ENCODE data around the gene GPRC5D. TPM values are rescaled to one million over a fixed set of nuclear protein-coding genes. Genes with fewer than 3 reads are reported as not detected.

Gene GPRC5D
- total RNA-seq, 2 experiments from 2014 or later: 0.46 TPM; not detected in 1

DNA sequence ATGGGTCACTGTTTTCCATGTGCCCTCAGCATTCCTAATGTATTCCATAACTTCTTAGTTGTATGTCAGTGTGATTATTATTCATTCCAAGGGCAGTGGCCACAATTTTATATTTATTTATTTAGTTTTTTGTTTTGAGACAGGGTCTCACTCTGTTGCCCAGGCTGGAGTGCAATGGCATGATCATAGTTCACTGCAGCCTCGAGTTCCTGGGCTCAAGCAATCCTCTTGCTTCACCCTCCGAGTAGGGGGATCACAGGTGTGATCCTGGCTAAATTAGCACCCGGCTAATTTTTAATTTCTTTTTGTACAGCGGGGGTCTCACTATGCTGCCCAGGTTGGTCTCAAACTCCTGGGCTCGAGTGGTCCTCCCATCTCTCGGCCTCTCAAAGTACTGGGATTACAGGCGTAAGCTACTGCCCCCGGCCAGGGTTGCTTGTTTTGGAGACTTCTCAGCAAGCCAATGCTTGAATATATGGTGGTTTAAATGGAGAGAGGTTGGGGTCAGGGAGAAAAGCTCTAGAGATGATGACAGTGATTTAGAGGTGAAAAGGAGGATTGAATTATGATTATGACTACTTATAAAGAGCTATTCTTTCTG, 53.0 kb downstream of the GPRC5D start:
- Mint-ChIP-seq H3K9me3 (no peaks in the 10 kb centered on the region), H3K4me3 (no peak overlapping the region), H3K27me3 (peaks cover 15% of the 10 kb centered on the region), H3K36me3 (no peaks in the 10 kb centered on the region), H3K4me1 (ENCODE audit: low read depth) (peaks cover 19% of the 10 kb centered on the region), H3K27ac (peak overlapping the region; percentile 46)
- no peak for DNase-seq
- ChIA-PET CTCF (interaction anchor here (1.2 kb wide), 2 partner anchors 60 to 85 kb away, joined by 3 to 4 read pairs; no protein-coding TSS in a partner anchor), POLR2A (interaction anchor here (0.8 to 1.3 kb wide), 2 partner anchors 90 to 297 kb away, joined by 3 read pairs; partner anchors contain the start of gene EMP1)
- intact Hi-C loops (cut with micrococcal nuclease): loop anchor here (1.0 to 10.0 kb wide), 8 partner anchors 62 to 312 kb away; partner anchors contain the start of genes EMP1 and GSG1

DNA sequence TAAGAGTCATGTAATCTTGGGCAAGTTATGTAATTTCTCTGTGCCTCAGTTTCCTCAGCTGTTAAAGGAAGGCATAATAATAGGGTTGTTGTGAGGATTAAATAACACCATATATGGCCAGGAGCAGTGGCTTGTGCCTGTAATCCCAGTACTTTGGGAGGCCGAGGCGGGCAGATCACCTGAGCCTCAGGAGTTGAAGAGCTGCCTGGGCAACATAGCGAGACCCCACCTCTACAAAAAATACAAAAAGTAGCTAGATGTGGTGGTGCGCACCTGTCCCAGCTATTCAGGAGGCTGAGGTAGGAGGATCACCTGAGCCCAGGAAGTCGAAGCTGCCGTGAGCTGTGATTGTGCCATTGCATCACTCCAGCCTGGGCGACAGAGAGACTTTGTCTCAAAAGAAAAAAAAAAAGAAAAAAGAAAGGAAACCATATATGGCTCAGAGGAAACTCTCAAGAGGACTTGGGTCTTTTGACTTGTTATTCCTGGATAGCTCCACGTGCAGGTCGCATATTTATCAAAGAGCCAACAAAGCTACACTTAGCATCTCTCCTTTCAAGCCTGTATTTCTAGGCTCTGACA, 53.7 kb downstream of the GPRC5D start:
- Mint-ChIP-seq H3K4me1 (ENCODE audit: low read depth) (peaks cover 19% of the 10 kb centered on the region), H3K36me3 (no peaks in the 10 kb centered on the region), H3K9me3 (no peaks in the 10 kb centered on the region), H3K27me3 (peaks cover 17% of the 10 kb centered on the region), H3K4me3 (no peak overlapping the region), H3K27ac (no peak overlapping the region)
- intact Hi-C loops (cut with micrococcal nuclease): loop anchor here (2.0 to 10.0 kb wide), 2 partner anchors 109 to 173 kb away; no protein-coding TSS in a partner anchor
- no peak for DNase-seq
- ChIA-PET CTCF (interaction anchor here (2.7 kb wide), 1 partner anchor 61 kb away, joined by 12 read pairs; no protein-coding TSS in a partner anchor), POLR2A (interaction anchor here (0.6 kb wide), 1 partner anchor 101 kb away, joined by 3 read pairs; no protein-coding TSS in a partner anchor)

DNA sequence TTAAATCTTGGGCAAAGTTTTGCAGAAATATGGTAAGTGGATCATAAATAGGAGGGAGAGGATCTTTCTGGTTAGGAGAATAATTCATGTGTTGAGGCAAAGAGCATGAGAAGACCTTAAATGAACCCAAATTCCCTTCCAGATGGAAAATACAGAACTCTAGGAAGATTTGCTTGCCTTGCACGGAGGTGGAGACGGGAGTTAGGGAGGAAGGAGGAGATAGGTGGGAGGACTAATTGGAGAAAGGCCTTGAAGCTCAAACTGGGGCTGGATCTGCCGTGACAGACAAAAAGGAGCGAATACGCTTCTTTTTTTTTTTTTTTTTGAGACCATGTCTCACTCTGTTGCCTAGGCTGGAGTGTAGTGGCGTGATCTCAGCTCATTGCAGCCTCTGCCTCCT, 54.7 kb downstream of the GPRC5D start:
- DNase-seq: no peak
- POLR2A ChIA-PET: no interaction called here
- H3K4me3 Mint-ChIP-seq: no peak overlapping the region
- CTCF ChIA-PET: interaction anchor here (2.7 kb wide), 1 partner anchor 60 kb away, joined by 12 read pairs; no protein-coding TSS in a partner anchor
- no peak overlapping the region for H3K27ac Mint-ChIP-seq
- no peaks in the 10 kb centered on the region for H3K9me3 Mint-ChIP-seq
- H3K36me3 Mint-ChIP-seq: no peaks in the 10 kb centered on the region
- peaks cover 19% of the 10 kb centered on the region for H3K4me1 Mint-ChIP-seq (ENCODE audit: low read depth)
- intact Hi-C loops (cut with micrococcal nuclease): loop anchor here (10.0 kb wide), 1 partner anchor 173 kb away; no protein-coding TSS in a partner anchor
- peaks cover 25% of the 10 kb centered on the region for H3K27me3 Mint-ChIP-seq

DNA sequence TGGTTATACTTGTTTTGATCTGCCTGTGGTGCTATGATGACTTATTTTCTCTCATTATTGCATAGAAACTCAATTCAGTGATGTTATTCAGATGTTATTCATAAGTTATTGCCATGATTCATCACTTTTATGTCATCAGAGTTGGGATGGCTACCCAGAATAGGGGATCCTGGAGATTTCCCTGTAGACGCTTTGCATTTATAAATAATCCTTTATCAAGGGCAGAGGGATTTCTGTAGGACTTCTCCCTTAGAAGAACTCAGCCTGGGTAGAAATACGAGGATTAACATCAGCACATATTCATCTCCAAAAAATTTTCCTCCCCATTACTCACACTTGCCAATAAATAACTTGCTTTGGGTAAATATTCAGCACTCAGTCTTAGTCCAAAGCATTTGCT, 55.7 kb downstream of the GPRC5D start:
- H3K9me3 Mint-ChIP-seq: no peaks in the 10 kb centered on the region
- H3K27ac Mint-ChIP-seq: no peak overlapping the region
- ChIA-PET CTCF (interaction anchor here (1.0 to 2.7 kb wide), 3 partner anchors 19 to 89 kb away, joined by 3 to 12 read pairs (median 4); no protein-coding TSS in a partner anchor), POLR2A (no interaction called here)
- no peaks in the 10 kb centered on the region for H3K36me3 Mint-ChIP-seq
- DNase-seq: no peak
- H3K4me1 Mint-ChIP-seq (ENCODE audit: low read depth): peaks cover 25% of the 10 kb centered on the region
- intact Hi-C loops (cut with micrococcal nuclease): loop anchor here (10.0 kb wide), 1 partner anchor 171 kb away; no protein-coding TSS in a partner anchor
- H3K4me3 Mint-ChIP-seq: no peak overlapping the region
- peaks cover 29% of the 10 kb centered on the region for H3K27me3 Mint-ChIP-seq

DNA sequence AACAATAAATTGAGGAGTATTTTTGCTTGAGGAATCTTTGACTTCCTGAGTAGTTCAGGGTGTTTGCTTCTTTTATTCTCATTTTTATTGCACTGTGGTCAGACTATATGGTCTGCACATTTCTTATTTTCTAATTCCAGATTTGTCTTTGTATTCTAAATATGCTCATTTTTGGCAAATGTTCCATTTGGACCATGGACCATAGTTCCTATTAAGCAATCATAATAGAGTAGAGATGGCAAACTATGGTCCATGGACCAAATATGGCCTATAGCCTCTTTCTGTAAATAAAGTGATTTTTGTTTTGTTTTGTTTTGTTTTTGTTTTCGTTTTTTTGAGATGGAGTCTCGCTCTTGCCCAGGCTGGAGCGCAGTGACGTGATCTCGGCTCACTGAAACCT, 58.5 kb downstream of the GPRC5D start:
- Mint-ChIP-seq H3K4me1 (ENCODE audit: low read depth) (peaks cover 14% of the 10 kb centered on the region), H3K27me3 (peaks cover 46% of the 10 kb centered on the region), H3K36me3 (no peaks in the 10 kb centered on the region), H3K4me3 (no peak overlapping the region), H3K9me3 (no peaks in the 10 kb centered on the region), H3K27ac (no peak overlapping the region)
- ChIA-PET CTCF (no interaction called here), POLR2A (no interaction called here)
- DNase-seq: no peak
- intact Hi-C loops (cut with micrococcal nuclease): loop anchor here (10.0 kb wide), 1 partner anchor 169 kb away; no protein-coding TSS in a partner anchor

DNA sequence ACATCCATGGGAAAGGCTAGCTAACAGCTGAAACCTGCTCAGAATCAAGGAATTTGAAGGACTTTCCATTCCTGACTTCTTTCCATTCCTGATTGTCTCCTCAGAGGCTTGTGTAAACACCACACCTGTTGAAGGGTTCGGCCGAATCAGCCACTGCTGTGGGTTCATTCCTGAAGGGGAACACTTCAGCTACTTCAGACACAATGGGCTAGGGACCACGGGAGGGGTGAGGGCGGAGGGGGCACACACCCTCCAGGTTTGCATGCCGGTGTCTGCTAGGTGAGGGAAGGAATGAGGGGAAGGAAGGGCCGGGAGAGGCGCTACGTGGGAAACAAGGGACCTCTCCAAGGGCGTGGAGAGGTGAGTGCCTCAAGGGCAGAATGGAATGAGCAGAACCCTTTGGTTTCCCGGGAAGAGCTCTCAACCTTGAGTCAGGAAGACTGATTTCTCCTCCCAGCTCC, 59.3 kb downstream of the GPRC5D start:
- intact Hi-C loops (cut with micrococcal nuclease): loop anchor here (10.0 kb wide), 1 partner anchor 168 kb away; no protein-coding TSS in a partner anchor
- ChIA-PET CTCF (no interaction called here), POLR2A (no interaction called here)
- no peak overlapping the region for H3K27ac Mint-ChIP-seq
- peaks cover 46% of the 10 kb centered on the region for H3K27me3 Mint-ChIP-seq
- H3K4me1 Mint-ChIP-seq (ENCODE audit: low read depth): peaks cover 14% of the 10 kb centered on the region
- DNase-seq: no peak
- no peak overlapping the region for H3K4me3 Mint-ChIP-seq
- no peaks in the 10 kb centered on the region for H3K36me3 Mint-ChIP-seq
- H3K9me3 Mint-ChIP-seq: no peaks in the 10 kb centered on the region

DNA sequence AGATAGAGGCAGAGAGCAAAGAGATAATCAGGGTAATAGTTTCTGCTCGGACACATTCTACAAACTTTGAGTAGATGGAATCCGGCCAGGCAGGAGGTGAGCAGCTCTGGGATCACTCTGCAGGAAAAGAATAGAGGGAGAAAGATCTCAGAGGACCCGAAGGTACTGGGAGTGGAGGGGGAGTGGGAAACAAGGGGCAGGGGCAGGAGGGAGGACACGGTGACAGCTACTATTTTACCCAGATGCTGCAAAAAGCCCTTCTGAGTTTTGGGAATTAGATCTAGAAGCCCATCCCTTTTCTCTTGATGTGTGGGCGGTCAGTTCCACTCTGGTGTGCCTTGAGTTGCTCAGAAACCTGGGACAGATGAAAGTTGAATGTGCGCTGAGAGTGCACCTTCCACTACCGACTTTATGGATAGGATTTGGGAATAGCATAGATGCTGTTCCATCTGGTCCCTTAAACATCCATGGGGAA, 60.1 kb downstream of the GPRC5D start:
- CTCF ChIA-PET: interaction anchor here (1.4 kb wide), 1 partner anchor 22 kb away, joined by 4 read pairs; no protein-coding TSS in a partner anchor
- POLR2A ChIA-PET: interaction anchor here (0.5 kb wide), 1 partner anchor 195 kb away, joined by 3 read pairs; no protein-coding TSS in a partner anchor
- no peaks in the 10 kb centered on the region for H3K9me3 Mint-ChIP-seq

DNA sequence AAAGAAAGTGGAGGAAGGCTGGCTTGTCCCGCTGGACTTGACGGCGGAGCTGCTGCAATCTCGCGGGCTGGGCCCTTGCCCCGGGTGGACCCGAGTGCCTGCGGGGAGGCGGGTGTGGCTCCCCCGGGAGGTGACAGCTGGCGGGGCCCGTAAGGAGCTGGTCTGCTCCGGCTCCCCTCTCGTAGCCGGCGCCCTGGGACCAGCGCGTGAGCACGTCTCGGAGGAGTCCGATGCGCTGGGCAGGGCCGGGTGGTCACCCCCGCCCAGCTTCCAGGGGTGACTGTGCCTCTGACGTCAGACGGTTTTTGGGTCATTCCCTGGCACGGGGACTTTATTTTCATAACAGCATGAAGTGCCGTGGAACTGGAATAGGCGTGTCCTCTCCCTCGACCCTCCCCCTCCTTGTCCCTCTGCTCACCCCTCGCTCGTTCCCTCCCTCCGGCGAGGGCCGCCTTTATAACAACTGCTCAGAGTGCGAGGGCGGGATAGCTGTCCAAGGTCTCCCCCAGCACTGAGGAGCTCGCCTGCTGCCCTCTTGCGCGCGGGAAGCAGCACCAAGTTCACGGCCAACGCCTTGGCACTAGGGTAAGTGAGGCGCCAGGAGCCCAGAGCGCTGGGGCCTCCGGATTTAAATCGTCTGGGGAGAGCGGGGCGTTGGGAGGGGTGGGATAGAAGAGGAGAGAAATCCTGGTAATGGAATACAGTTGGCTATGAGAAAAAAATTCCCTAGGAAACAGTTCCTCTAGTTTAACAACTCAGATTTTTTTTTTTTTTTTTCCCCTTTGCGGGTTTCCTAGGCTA, 60.7 kb downstream of the GPRC5D start, which contains the start of gene GPRC5A:
Gene GPRC5A (plus strand): TSS at position 483 of the 801 bp plus-strand sequence. CDS start 16,688 bp downstream, outside the sequence.
- intact Hi-C loops (cut with micrococcal nuclease): loop anchor here (10.0 kb wide), 1 partner anchor 166 kb away; no protein-coding TSS in a partner anchor
- Mint-ChIP-seq H3K27me3 (peaks cover 41% of the 10 kb centered on the region), H3K4me3 (peak within 1 kb of the TSS; percentile 68), H3K4me1 (ENCODE audit: low read depth) (peaks cover 14% of the 10 kb centered on the region), H3K27ac (no peak within 1 kb of the TSS), H3K9me3 (no peaks in the 10 kb centered on the region), H3K36me3 (no peaks in the 10 kb centered on the region)
- ChIA-PET CTCF (interaction anchor here (0.6 to 1.4 kb wide), 5 partner anchors 12 to 102 kb away, joined by 3 to 8 read pairs (median 3); no protein-coding TSS in a partner anchor), POLR2A (interaction anchor here (0.5 kb wide), 1 partner anchor 194 kb away, joined by 3 read pairs; no protein-coding TSS in a partner anchor)
- peak; percentile 63 for DNase-seq

More for the DNA sequence above, 60.1 kb downstream of the GPRC5D start:
- DNase-seq: no peak
- intact Hi-C loops (cut with micrococcal nuclease): loop anchor here (10.0 kb wide), 1 partner anchor 167 kb away; no protein-coding TSS in a partner anchor
- Mint-ChIP-seq H3K27ac (no peak overlapping the region), H3K4me3 (no peak overlapping the region), H3K27me3 (peaks cover 43% of the 10 kb centered on the region), H3K4me1 (ENCODE audit: low read depth) (peaks cover 14% of the 10 kb centered on the region), H3K36me3 (no peaks in the 10 kb centered on the region)

Other genes starting within 250 kb of the GPRC5D start
- gene CDKN1B, start 234.8 kb downstream of the GPRC5D start, total RNA-seq: 10 to 100 TPM; 52.4 to 52.8 TPM
- 1 to 10 TPM; 3.4 to 4.4 TPM for gene APOLD1, start 166.5 kb downstream of the GPRC5D start, total RNA-seq
- gene DDX47, start 138.8 kb downstream of the GPRC5D start, total RNA-seq: 10 to 100 TPM; 75.2 to 75.3 TPM
- under 1 TPM; 0.07 to 0.10 TPM for gene GPRC5A, start 60.6 kb downstream of the GPRC5D start, total RNA-seq
- gene HEBP1, start 48.1 kb upstream of the GPRC5D start, total RNA-seq: 10 to 100 TPM; 20.5 to 22.4 TPM
- gene FAM234B, start 92.2 kb upstream of the GPRC5D start, total RNA-seq: 1 to 10 TPM; 6.8 TPM
- gene GSG1, start 151.5 kb upstream of the GPRC5D start, total RNA-seq: not detected
- gene EMP1, start 244.6 kb upstream of the GPRC5D start, total RNA-seq: 10 to 100 TPM; 54.4 to 57.3 TPM

Measured in activated CD4-positive, alpha-beta memory T cell treated with anti-CD3 and anti-CD28 coated beads for 36 hours (primary cell).